Nephron (organoid): ENCODE measurements around the gene CORO2B.

Experiments
- H3K27ac Mint-ChIP-seq, 3 experiments: 2 replicates each; pipeline ENCODE4 v1.8.0; 2020; ENCODE audit warnings: mixed read lengths in 3 of 3, mild to moderate bottlenecking in 2 of 3, moderate library complexity in 1 of 3
- H3K27me3 Mint-ChIP-seq: 2 replicates; pipeline ENCODE4 v1.8.0; 2021; ENCODE audit warnings: low read depth, mild to moderate bottlenecking, moderate library complexity, mixed read lengths
- H3K36me3 Mint-ChIP-seq: 2 replicates; pipeline ENCODE4 v1.8.0; 2020; ENCODE audit warnings: low read depth, mixed read lengths
- H3K4me1 Mint-ChIP-seq: 2 replicates; pipeline ENCODE4 v1.8.0; 2020; ENCODE audit warnings: mixed read lengths
- H3K4me3 Mint-ChIP-seq, 3 experiments: 2 replicates each; pipeline ENCODE4 v1.8.0; 2020; ENCODE audit warnings: mild to moderate bottlenecking in 3 of 3, mixed read lengths in 3 of 3, moderate library complexity in 2 of 3
- H3K9me3 Mint-ChIP-seq: 2 replicates; pipeline ENCODE4 v1.8.0; 2020; ENCODE audit warnings: mixed read lengths
- CTCF ChIP-seq, 3 experiments: fragments of 200-600 bp; sonication (generic); IDR thresholded peaks; one replicate each; pipeline ENCODE4 v1.5.0; 2021; ENCODE audit warnings: antibody characterized with exemption in 3 of 3; ENCODE audit not compliant: unreplicated experiment in 3 of 3

The CORO2B gene

GRCh38 chr15:68773036-68773435 is 194.2 kb downstream of the CORO2B start:
- Mint-ChIP-seq H3K4me3 (no peak overlapping the region), H3K27ac (no peak overlapping the region), H3K4me1 (peaks cover 7% of the 10 kb centered on the region), H3K9me3 (no peaks in the 10 kb centered on the region), H3K36me3 (peaks cover 14% of the 10 kb centered on the region), H3K27me3 (peaks cover 4% of the 10 kb centered on the region)
- TF ChIP-seq CTCF (IDR thresholded peaks at IDR 0.05; ENCODE audit: unreplicated experiment in 3 of 3) = no peak

- Mint-ChIP-seq H3K36me3 (peaks cover 25% of the 10 kb centered on the region), H3K4me3 (no peak overlapping the region), H3K4me1 (peaks cover 7% of the 10 kb centered on the region), H3K27ac (no peak overlapping the region), H3K9me3 (no peaks in the 10 kb centered on the region), H3K27me3 (no peaks in the 10 kb centered on the region)
- no peak for TF ChIP-seq CTCF (IDR thresholded peaks at IDR 0.05; ENCODE audit: unreplicated experiment in 3 of 3)
Observed at GRCh38 chr15:68774120-68774519, 195.3 kb downstream of the CORO2B start.

GRCh38 chr15:68774521-68775235 is 195.9 kb downstream of the CORO2B start:
- Mint-ChIP-seq H3K4me3 (no peak overlapping the region), H3K27ac (peak overlapping the region in 2 of 3 experiments; percentile 47 to 84), H3K36me3 (peaks cover 29% of the 10 kb centered on the region), H3K9me3 (no peaks in the 10 kb centered on the region), H3K27me3 (no peaks in the 10 kb centered on the region), H3K4me1 (peaks cover 7% of the 10 kb centered on the region)
- TF ChIP-seq CTCF (IDR thresholded peaks at IDR 0.05; ENCODE audit: unreplicated experiment in 3 of 3) = no peak

GRCh38 chr15:68775236-68775577 is 196.4 kb downstream of the CORO2B start:
- Mint-ChIP-seq H3K4me3 (no peak overlapping the region), H3K36me3 (peaks cover 34% of the 10 kb centered on the region), H3K27me3 (no peaks in the 10 kb centered on the region), H3K9me3 (no peaks in the 10 kb centered on the region), H3K4me1 (peaks cover 7% of the 10 kb centered on the region), H3K27ac (peak overlapping the region in 2 of 3 experiments; percentile 47 to 84)
- no peak for TF ChIP-seq CTCF (IDR thresholded peaks at IDR 0.05; ENCODE audit: unreplicated experiment in 3 of 3)

- Mint-ChIP-seq H3K4me3 (no peak overlapping the region), H3K9me3 (no peaks in the 10 kb centered on the region), H3K4me1 (peaks cover 7% of the 10 kb centered on the region), H3K27ac (peak overlapping the region in 2 of 3 experiments; percentile 71 to 84), H3K27me3 (no peaks in the 10 kb centered on the region), H3K36me3 (peaks cover 41% of the 10 kb centered on the region)
- TF ChIP-seq CTCF (IDR thresholded peaks at IDR 0.05; ENCODE audit: unreplicated experiment in 3 of 3) = no peak
Observed at GRCh38 chr15:68775671-68776476, 197.1 kb downstream of the CORO2B start.
